Kidney glomerular epithelial cell (primary cell): ENCODE data around the gene GDI2.
"Not testable (repeated sequence)": the region's sequence is repeated elsewhere in the genome, so short reads cannot be mapped to it uniquely, and the experiment has no call there.

Experiments used
- DNase-seq: peaks from one replicate; lab custom pipeline; 2025; lab: John Stamatoyannopoulos, UW

The GDI2 gene

GRCh38 chr10:5813341-5814109 is at the start of gene GDI2:
Gene GDI2, minus strand, starts transcription at chr10:5813434. Its CDS starts 176 bp downstream, at chr10:5813258.
- DNase-seq: peak; percentile 88

GRCh38 chr10:5862360-5862961 is 49.2 kb upstream of the GDI2 start:
- DNase-seq: no peak

GRCh38 chr10:5860066-5860465 is 46.8 kb upstream of the GDI2 start:
- no peak for DNase-seq

GRCh38 chr10:5858811-5859210 is 45.6 kb upstream of the GDI2 start:
- DNase-seq: no peak

GRCh38 chr10:5856701-5857004 is 43.4 kb upstream of the GDI2 start:
- no peak for DNase-seq

GRCh38 chr10:5855979-5856700 is 42.9 kb upstream of the GDI2 start:
- DNase-seq: no peak

GRCh38 chr10:5854131-5854475 is 40.9 kb upstream of the GDI2 start:
- DNase-seq: no peak

GRCh38 chr10:5846667-5847066 is 33.4 kb upstream of the GDI2 start:
- not testable (repeated sequence) for DNase-seq

- DNase-seq: no peak
These were observed 31.3 kb upstream of the GDI2 start for GRCh38 chr10:5844345-5845055.

GRCh38 chr10:5843686-5844344 is 30.6 kb upstream of the GDI2 start:
- no peak for DNase-seq

- no peak for DNase-seq
These were observed 28.7 kb upstream of the GDI2 start for GRCh38 chr10:5841965-5842364.

GRCh38 chr10:5840314-5841307 is 27.4 kb upstream of the GDI2 start:
- no peak for DNase-seq

GRCh38 chr10:5836181-5836580 is 22.9 kb upstream of the GDI2 start:
- not testable (repeated sequence) for DNase-seq

GRCh38 chr10:5835446-5836095 is 22.3 kb upstream of the GDI2 start:
- no peak for DNase-seq

GRCh38 chr10:5833814-5834213 is 20.6 kb upstream of the GDI2 start:
- DNase-seq: no peak

GRCh38 chr10:5832946-5833345 is 19.7 kb upstream of the GDI2 start:
- no peak for DNase-seq

- no peak for DNase-seq
These were observed 18.2 kb upstream of the GDI2 start for GRCh38 chr10:5831446-5831782.

GRCh38 chr10:5830629-5831445 is 17.6 kb upstream of the GDI2 start:
- DNase-seq: no peak

- no peak for DNase-seq
These were observed 16.0 kb upstream of the GDI2 start for GRCh38 chr10:5829267-5829666.

- no peak for DNase-seq
These were observed 15.5 kb upstream of the GDI2 start for GRCh38 chr10:5828725-5829124.
